Neural crest cell (in vitro differentiated cells): Measurements from ENCODE around the gene GRK5. TPM values are rescaled to one million over a fixed set of nuclear protein-coding genes. Genes with fewer than 3 reads are reported as not detected.
"Not testable (repeated sequence)": the region's sequence is repeated elsewhere in the genome, so short reads cannot be mapped to it uniquely, and the experiment has no call there.

Experiments used
- DNase-seq: peaks from one replicate; pipeline ENCODE4 v3.0.0; 2021; ENCODE audit warnings: low read depth, mixed read lengths, low spot score
- H3K27ac Mint-ChIP-seq: one replicate; pipeline ENCODE4 v1.8.0; 2021; ENCODE audit warnings: mild to moderate bottlenecking, mixed read lengths; ENCODE audit not compliant: unreplicated experiment
- H3K27me3 Mint-ChIP-seq: 2 replicates; pipeline ENCODE4 v1.8.0; 2021; ENCODE audit warnings: low read depth, mild to moderate bottlenecking, mixed read lengths
- H3K36me3 Mint-ChIP-seq: 2 replicates; pipeline ENCODE4 v1.8.0; 2021; ENCODE audit warnings: low read depth, mild to moderate bottlenecking, mixed read lengths
- H3K4me1 Mint-ChIP-seq: 2 replicates; pipeline ENCODE4 v1.8.0; 2021; ENCODE audit warnings: mixed read lengths
- H3K4me3 Mint-ChIP-seq: one replicate; pipeline ENCODE4 v1.8.0; 2021; ENCODE audit warnings: mild to moderate bottlenecking, mixed read lengths
- H3K9me3 Mint-ChIP-seq: 2 replicates; pipeline ENCODE4 v1.8.0; 2021; ENCODE audit warnings: mixed read lengths
- CTCF ChIP-seq: fragments of 200-600 bp; sonication (generic); conservative IDR thresholded peaks from 2 replicates; pipeline ENCODE4 v1.5.0; 2021; ENCODE audit warnings: antibody characterized with exemption, mild to moderate bottlenecking
- total RNA-seq: library from RNA; stranded (reverse); gene quantifications from 2 replicates; pipeline ENCODE4 v1.2.1, GENCODE V29; 2021

Gene GRK5
- total RNA-seq, 1 donor from 2014 or later, result 13.5 TPM

DNA sequence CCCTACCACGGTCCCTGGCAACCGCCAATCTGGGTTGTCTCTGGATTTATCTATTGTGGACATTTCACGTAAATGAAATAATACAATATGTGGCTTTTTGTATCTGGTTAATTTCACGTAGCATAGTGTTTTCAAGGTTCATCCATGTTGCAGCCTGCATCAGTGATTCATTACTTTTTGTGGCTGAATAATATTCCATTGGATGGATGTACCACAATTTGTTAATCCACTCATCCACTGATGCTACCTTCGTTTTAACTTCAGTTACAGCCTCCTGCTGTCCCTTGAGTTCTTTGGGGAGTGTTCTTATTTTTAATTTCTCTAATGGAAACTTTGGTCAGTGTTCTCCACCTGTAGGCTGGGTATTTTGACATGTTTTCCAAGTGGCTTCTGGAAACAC is 49.5 kb downstream of the GRK5 start:
- Mint-ChIP-seq H3K27ac (peak overlapping the region; percentile 36), H3K4me1 (peaks cover 41% of the 10 kb centered on the region), H3K36me3 (peaks cover 5% of the 10 kb centered on the region), H3K9me3 (peaks cover 3% of the 10 kb centered on the region), H3K27me3 (no peaks in the 10 kb centered on the region), H3K4me3 (no peak overlapping the region)
- no peak for TF ChIP-seq CTCF
- no peak for DNase-seq

DNA sequence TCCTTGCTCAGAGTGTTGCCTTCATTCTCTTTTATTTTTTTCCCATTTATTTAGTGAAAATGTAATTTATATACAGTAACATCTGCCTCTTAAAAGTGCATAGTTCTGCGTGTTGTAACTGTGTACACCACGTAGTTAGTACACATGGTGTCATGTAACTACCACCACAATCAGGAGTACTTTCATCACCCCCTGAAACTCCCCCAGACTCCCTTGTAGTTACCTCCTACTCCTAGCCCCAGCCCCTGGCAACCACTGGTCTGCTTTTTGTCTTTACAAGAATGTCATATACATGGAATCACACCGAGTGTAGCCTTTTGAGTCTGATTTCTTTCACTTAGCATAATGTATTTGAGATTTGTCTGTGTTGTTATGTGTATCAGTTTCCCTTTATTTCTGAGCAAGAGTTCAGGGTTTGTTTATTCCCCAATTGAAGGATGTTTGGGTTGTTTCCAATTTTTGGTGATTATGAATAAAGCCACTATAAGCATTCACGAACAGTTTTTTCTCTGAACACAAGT is 50.6 kb downstream of the GRK5 start:
- Mint-ChIP-seq H3K27ac (no peak overlapping the region), H3K4me1 (peaks cover 31% of the 10 kb centered on the region), H3K9me3 (peaks cover 3% of the 10 kb centered on the region), H3K27me3 (no peaks in the 10 kb centered on the region), H3K36me3 (peaks cover 7% of the 10 kb centered on the region), H3K4me3 (no peak overlapping the region)
- no peak for TF ChIP-seq CTCF
- no peak for DNase-seq

GRCh38 chr10:119259345-119259744 is 52.0 kb downstream of the GRK5 start:
- TF ChIP-seq CTCF, result no peak
- Mint-ChIP-seq H3K27ac (no peak overlapping the region), H3K9me3 (peaks cover 3% of the 10 kb centered on the region), H3K36me3 (peaks cover 9% of the 10 kb centered on the region), H3K27me3 (no peaks in the 10 kb centered on the region), H3K4me1 (peaks cover 17% of the 10 kb centered on the region), H3K4me3 (no peak overlapping the region)
- DNase-seq, result no peak

- not testable (repeated sequence) for H3K9me3 Mint-ChIP-seq, H3K4me3 Mint-ChIP-seq, H3K27ac Mint-ChIP-seq, H3K36me3 Mint-ChIP-seq, H3K27me3 Mint-ChIP-seq, DNase-seq
- H3K4me1 Mint-ChIP-seq, result peaks cover 14% of the 10 kb centered on the region
Observed at GRCh38 chr10:119261016-119261415, 53.6 kb downstream of the GRK5 start.

GRCh38 chr10:119263951-119264617 is 56.7 kb downstream of the GRK5 start:
- no peaks in the 10 kb centered on the region for H3K27me3 Mint-ChIP-seq
- peaks cover 12% of the 10 kb centered on the region for H3K4me1 Mint-ChIP-seq
- H3K9me3 Mint-ChIP-seq, result no peaks in the 10 kb centered on the region
- DNase-seq, result no peak
- no peak for TF ChIP-seq CTCF
- no peak overlapping the region for H3K4me3 Mint-ChIP-seq
- peaks cover 6% of the 10 kb centered on the region for H3K36me3 Mint-ChIP-seq
- no peak overlapping the region for H3K27ac Mint-ChIP-seq

- TF ChIP-seq CTCF, result no peak
- DNase-seq, result no peak
- Mint-ChIP-seq H3K27ac (no peak overlapping the region), H3K27me3 (no peaks in the 10 kb centered on the region), H3K4me3 (no peak overlapping the region), H3K4me1 (peaks cover 16% of the 10 kb centered on the region), H3K36me3 (peaks cover 6% of the 10 kb centered on the region), H3K9me3 (no peaks in the 10 kb centered on the region)
Observed at GRCh38 chr10:119265691-119266090, 58.3 kb downstream of the GRK5 start.
